HepG2 (cell line): ENCODE results near the gene AHCYL1. TPM values are rescaled to one million over a fixed set of nuclear protein-coding genes. Genes with fewer than 3 reads are reported as not detected.
A peak's percentile ranks its signal among the peaks of the same experiment; 100 is the strongest.

Source experiments
- ATAC-seq: fragments of 200-7000 bp; cut with Tn5 transposase; 3 replicates; pipeline ENCODE4 v1.9.1; 2020; ENCODE audit warnings: mild to moderate bottlenecking, moderate library complexity
- BruUV-seq: library from RNA; stranded (reverse); fragments of 400-500 nt; replicated peaks from 2 replicates; lab custom pipeline; 2021; lab: Mats Ljungman, UMichigan
- CTCF ChIA-PET: fragments of 300-600 bp; formaldehyde crosslinking; extraction: SDS; loops from one replicate; lab custom pipeline; 2021; ENCODE audit warnings: low total read pairs, inconsistent platforms, low intra/inter-chr PET ratio; lab: Yijun Ruan, JAX
- POLR2A ChIA-PET: fragments of 350-600 bp; sonication (Branson Sonifier 250); formaldehyde crosslinking; loops from one replicate; lab custom pipeline; 2020; ENCODE audit warnings: antibody characterized with exemption, inconsistent platforms; lab: Yijun Ruan, JAX
- DNase-seq: peaks from one replicate; pipeline ENCODE4 v3.0.0-alpha.2; 2015; ENCODE audit warnings: low spot score
- FAIRE-seq: peaks from 3 replicates; lab custom pipeline; 2011; peaks lifted over from hg19 to GRCh38; lab: Jason Lieb, UNC
- H2AFZ ChIP-seq: one replicate; pipeline ENCODE4 v1.6.1; 2011; ENCODE audit warnings: low read length, inconsistent platforms
- H3K27ac ChIP-seq: fragments of 300-600 bp; 3 replicates; pipeline ENCODE4 v1.8.0; 2011; ENCODE audit warnings: mixed run types, mild to moderate bottlenecking, mixed read lengths, low read length, inconsistent platforms; ENCODE audit not compliant: insufficient read depth; ENCODE audit errors: extremely low read length
- H3K27me3 ChIP-seq, 2 experiments: fragments of 200-600 bp in 1 of 2; 2 replicates in 1 of 2; 3 replicates in 1 of 2; pipeline versions ENCODE4 v1.6.0 to v1.8.0; 2011; ENCODE audit warnings: low read length in 2 of 2, mild to moderate bottlenecking in 2 of 2, moderate library complexity in 2 of 2, inconsistent platforms in 1 of 2; ENCODE audit not compliant: insufficient read depth in 2 of 2, control insufficient read depth in 1 of 2
- H3K36me3 ChIP-seq, 2 experiments: fragments of 200-600 bp in 1 of 2; replicated peaks in 1 of 2; 2 replicates in 1 of 2; 3 replicates in 1 of 2; pipeline versions ENCODE4 v1.5.1 to v1.8.0; 2011; ENCODE audit warnings: low read length in 2 of 2, inconsistent platforms in 1 of 2; ENCODE audit not compliant: insufficient read depth in 2 of 2, control insufficient read depth in 1 of 2
- H3K4me1 ChIP-seq: 2 replicates; pipeline ENCODE4 v1.5.1; 2012; ENCODE audit warnings: low read length, inconsistent platforms; ENCODE audit not compliant: insufficient read depth
- H3K4me2 ChIP-seq: 2 replicates; pipeline ENCODE4 v1.6.0; 2011; ENCODE audit warnings: low read depth, low read length, inconsistent platforms
- H3K4me3 ChIP-seq, 3 experiments: fragments of 200-600 bp in 1 of 3; sonication (generic), shearing (Covaris generic) in 1 of 3; replicated peaks in 1 of 3; 2 replicates each; pipeline ENCODE4 v1.5.1; 2011 to 2016; ENCODE audit warnings: low read length in 3 of 3, inconsistent platforms in 2 of 3, low read depth in 2 of 3, mild to moderate bottlenecking in 2 of 3, control low read depth in 1 of 3, mixed read lengths in 1 of 3; ENCODE audit not compliant: insufficient read depth in 1 of 3
- H3K79me2 ChIP-seq: one replicate; pipeline ENCODE4 v1.6.1; 2011; ENCODE audit warnings: low read length, inconsistent platforms; ENCODE audit not compliant: insufficient read depth
- H3K9ac ChIP-seq: 2 replicates; pipeline ENCODE4 v1.6.0; 2011; ENCODE audit warnings: mild to moderate bottlenecking, low read depth, low read length, inconsistent platforms; ENCODE audit not compliant: insufficient read depth
- H3K9me3 ChIP-seq: 2 replicates; pipeline ENCODE4 v1.5.1; 2012; ENCODE audit warnings: mild to moderate bottlenecking, low read length
- H4K20me1 ChIP-seq: 2 replicates; pipeline ENCODE4 v1.6.0; 2011; ENCODE audit warnings: inconsistent platforms, mild to moderate bottlenecking, low read length, moderate library complexity; ENCODE audit not compliant: insufficient read depth
- CEBPB ChIP-seq: IDR thresholded peaks from 2 replicates; pipeline ENCODE4 v1.6.1; 2011; ENCODE audit warnings: low read depth, low read length, improper control_type of control experiment, borderline replicate concordance
- ISL2 ChIP-seq: sonication (generic); formaldehyde crosslinking; IDR thresholded peaks from 2 replicates; pipeline ENCODE4 v1.5.0; 2020; ENCODE audit warnings: missing genetic modification reagents
- KDM1A ChIP-seq: IDR thresholded peaks from 2 replicates; pipeline ENCODE4 v1.6.1; 2016; ENCODE audit warnings: missing compliant biosample characterization
- MEF2D ChIP-seq: sonication (generic); formaldehyde crosslinking; IDR thresholded peaks from 2 replicates; pipeline ENCODE4 v1.5.1; 2020; ENCODE audit warnings: mild to moderate bottlenecking, missing genetic modification reagents
- NFYC ChIP-seq: IDR thresholded peaks from 2 replicates; pipeline ENCODE4 v1.6.1; 2016; ENCODE audit warnings: missing genetic modification reagents, missing compliant biosample characterization
- RCOR2 ChIP-seq: IDR thresholded peaks from 2 replicates; pipeline ENCODE4 v1.6.1; 2016; ENCODE audit warnings: missing biosample characterization, missing genetic modification reagents
- SETDB1 ChIP-seq: sonication (generic); formaldehyde crosslinking; IDR thresholded peaks from 2 replicates; pipeline ENCODE4 v1.5.1; 2020; ENCODE audit warnings: missing genetic modification reagents, mild to moderate bottlenecking, borderline replicate concordance
- SOX13 ChIP-seq, 3 experiments: fragments of 450-650 bp in 1 of 3; sonication (generic) in 1 of 3; formaldehyde crosslinking in 1 of 3; IDR thresholded peaks in 2 of 3; conservative IDR thresholded peaks in 1 of 3; 2 replicates each; pipeline versions ENCODE4 v1.5.0 to v1.6.1; 2016 to 2020; ENCODE audit warnings: antibody characterized with exemption in 1 of 3, mild to moderate bottlenecking in 1 of 3, missing compliant biosample characterization in 1 of 3, missing genetic modification reagents in 1 of 3, moderate library complexity in 1 of 3
- SOX6 ChIP-seq, 2 experiments: fragments of 450-650 bp in 1 of 2; sonication (generic) in 1 of 2; formaldehyde crosslinking in 1 of 2; IDR thresholded peaks; 2 replicates each; pipeline versions ENCODE4 v1.4.0 to v1.6.1; 2017 to 2020; ENCODE audit warnings: antibody characterized with exemption in 1 of 2, mild to moderate bottlenecking in 1 of 2, missing genetic modification reagents in 1 of 2
- ZMYM4 ChIP-seq: sonication (generic); formaldehyde crosslinking; IDR thresholded peaks from 2 replicates; pipeline ENCODE4 v1.8.1; 2023; ENCODE audit warnings: mild to moderate bottlenecking, missing genetic modification reagents
- ZNF251 ChIP-seq: sonication (generic); formaldehyde crosslinking; IDR thresholded peaks from 2 replicates; pipeline ENCODE4 v1.9.0; 2021; ENCODE audit warnings: mild to moderate bottlenecking, missing genetic modification reagents
- ZNF460 ChIP-seq: sonication (generic); formaldehyde crosslinking; IDR thresholded peaks from 2 replicates; pipeline ENCODE4 v1.5.1; 2020; ENCODE audit warnings: missing genetic modification reagents, mild to moderate bottlenecking, borderline replicate concordance
- WGBS: methylation state at CpG from one replicate; pipeline ENCODE4 v1.1.6; 2017; ENCODE audit warnings: low lambda C conversion rate; 5-methylcytosine and 5-hydroxymethylcytosine counted together
- in situ Hi-C: cut with HindIII; loops from 2 replicates; pipeline ENCODE4 v1.10.0; 2017; ENCODE audit warnings: low pct_unique_long_range_greater_than_20kb; ENCODE audit not compliant: extremely low pct_ligation_motif_present
- intact Hi-C: fragments of 100-400 bp; cut with micrococcal nuclease; formaldehyde crosslinking; loops from one replicate; pipeline ENCODE4 v1.10.0; 2022; ENCODE audit not compliant: unreplicated experiment
- polyA plus RNA-seq, 8 experiments: library from polyadenylated mRNA; depleted of rRNA in 3 of 8; stranded (reverse) in 7 of 8; unstranded in 1 of 8; fragments of >200 nt; fragmentation: Illumina TruSeq in 4 of 8; extraction: Trizol in 4 of 8; gene quantifications; 2 replicates each; pipeline versions ENCODE4 v1.2.1 to v1.2.3, GENCODE V29; 2011 to 2016; ENCODE audit warnings: low read depth in 4 of 8, missing spikeins in 1 of 8, mixed read lengths in 1 of 8; ENCODE audit not compliant: insufficient read depth in 1 of 8
- total RNA-seq, 5 experiments: library from RNA; depleted of rRNA; stranded (reverse); fragments of >200 nt; fragmentation: Illumina TruSeq; extraction: Trizol; gene quantifications; 2 replicates each; pipeline ENCODE4 v1.2.3, GENCODE V29; 2016; ENCODE audit warnings: low read depth in 1 of 5
- TF ChIP-seq, protein P1 (sequence below): sonication (generic); formaldehyde crosslinking; IDR thresholded peaks from 2 replicates; pipeline ENCODE4 v1.4.0; 2020; ENCODE audit warnings: missing genetic modification reagents
- TF ChIP-seq, protein P2 (sequence below), 2 experiments: sonication (generic) in 1 of 2; formaldehyde crosslinking in 1 of 2; IDR thresholded peaks; 2 replicates each; pipeline versions ENCODE4 v1.5.1 to v1.6.1; 2011 to 2020; ENCODE audit warnings: borderline replicate concordance in 1 of 2, low read depth in 1 of 2, low read length in 1 of 2, mild to moderate bottlenecking in 1 of 2, missing genetic modification reagents in 1 of 2, moderate library complexity in 1 of 2

AHCYL1 gene
- total and polyA plus RNA-seq, 2 of the 13 experiments (the other 11 are each of a cell fraction or from before 2014, with no cell fraction given): 40.9 to 76.3 TPM

- BruUV-seq: no TSS peak
- ATAC-seq (no peak), DNase-seq (peak; percentile 46), FAIRE-seq (no peak)
- H4K20me1 ChIP-seq: no peaks in the 10 kb centered on the region
- H3K27me3 ChIP-seq: no peaks in the 10 kb centered on the region
- ChIA-PET CTCF (interaction anchor here (3.3 kb wide), 1 partner anchor 18 kb away, joined by 17 read pairs; no protein-coding TSS in a partner anchor), POLR2A (interaction anchor here (7.1 kb wide), 1 partner anchor 18 kb away, joined by 34 read pairs; no protein-coding TSS in a partner anchor)
- 47% methylated on average over 9 of the region's 9 CpGs for WGBS
- no peak overlapping the region for H3K27ac ChIP-seq
- no peak overlapping the region for H3K4me2 ChIP-seq
- H3K9me3 ChIP-seq: peaks cover 15% of the 10 kb centered on the region
- H3K79me2 ChIP-seq: no peaks in the 10 kb centered on the region
- H3K4me1 ChIP-seq: peaks cover 74% of the 10 kb centered on the region
- intact Hi-C loops: no loop called here
- no peak overlapping the region for H3K9ac ChIP-seq
- in situ Hi-C loops: no loop called here
- H2AFZ ChIP-seq: no peak overlapping the region
- H3K4me3 ChIP-seq: no peak overlapping the region
- H3K36me3 ChIP-seq: no peaks in the 10 kb centered on the region
- TF ChIP-seq CEBPB (peak; percentile 28; the same call in 1 of the 2 replicates), ZNF251 (no peak), SOX13 (IDR thresholded peaks at IDR 0.05) (0 out of 2 replicates have a peak, but pooled peaks have one; percentile 12), SOX13 (CRISPR knock-in tag; conservative IDR thresholded peaks at IDR 0.05 in 1 of 2, IDR thresholded peaks at IDR 0.05 in 1 of 2) (peak in 1 of 2 experiments; percentile 65; a peak in 2 of 4 replicates), RCOR2 (CRISPR knock-in tag) (peak; percentile 83; the same call in 1 of the 2 replicates), ISL2 (CRISPR knock-in tag) (0 out of 2 replicates have a peak, but pooled peaks have one; percentile 29), ZMYM4 (CRISPR knock-in tag) (peak; percentile 54; the same call in 1 of the 2 replicates), ZNF460 (CRISPR knock-in tag) (no peak), MEF2D (CRISPR knock-in tag) (peak; percentile 25; the same call in 1 of the 2 replicates), KDM1A (CRISPR knock-in tag) (peak; percentile 94), SOX6 (IDR thresholded peaks at IDR 0.05) (no peak), SOX6 (CRISPR knock-in tag; IDR thresholded peaks at IDR 0.05) (peak; percentile 81), SETDB1 (CRISPR knock-in tag) (peak; percentile 88), NFYC (CRISPR knock-in tag) (no peak)
- TF ChIP-seq, protein P1, sequence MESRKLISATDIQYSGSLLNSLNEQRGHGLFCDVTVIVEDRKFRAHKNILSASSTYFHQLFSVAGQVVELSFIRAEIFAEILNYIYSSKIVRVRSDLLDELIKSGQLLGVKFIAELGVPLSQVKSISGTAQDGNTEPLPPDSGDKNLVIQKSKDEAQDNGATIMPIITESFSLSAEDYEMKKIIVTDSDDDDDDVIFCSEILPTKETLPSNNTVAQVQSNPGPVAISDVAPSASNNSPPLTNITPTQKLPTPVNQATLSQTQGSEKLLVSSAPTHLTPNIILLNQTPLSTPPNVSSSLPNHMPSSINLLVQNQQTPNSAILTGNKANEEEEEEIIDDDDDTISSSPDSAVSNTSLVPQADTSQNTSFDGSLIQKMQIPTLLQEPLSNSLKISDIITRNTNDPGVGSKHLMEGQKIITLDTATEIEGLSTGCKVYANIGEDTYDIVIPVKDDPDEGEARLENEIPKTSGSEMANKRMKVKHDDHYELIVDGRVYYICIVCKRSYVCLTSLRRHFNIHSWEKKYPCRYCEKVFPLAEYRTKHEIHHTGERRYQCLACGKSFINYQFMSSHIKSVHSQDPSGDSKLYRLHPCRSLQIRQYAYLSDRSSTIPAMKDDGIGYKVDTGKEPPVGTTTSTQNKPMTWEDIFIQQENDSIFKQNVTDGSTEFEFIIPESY: peak; percentile 98
- TF ChIP-seq, protein P2, sequence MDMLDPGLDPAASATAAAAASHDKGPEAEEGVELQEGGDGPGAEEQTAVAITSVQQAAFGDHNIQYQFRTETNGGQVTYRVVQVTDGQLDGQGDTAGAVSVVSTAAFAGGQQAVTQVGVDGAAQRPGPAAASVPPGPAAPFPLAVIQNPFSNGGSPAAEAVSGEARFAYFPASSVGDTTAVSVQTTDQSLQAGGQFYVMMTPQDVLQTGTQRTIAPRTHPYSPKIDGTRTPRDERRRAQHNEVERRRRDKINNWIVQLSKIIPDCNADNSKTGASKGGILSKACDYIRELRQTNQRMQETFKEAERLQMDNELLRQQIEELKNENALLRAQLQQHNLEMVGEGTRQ (IDR thresholded peaks at IDR 0.05; ENCODE audit: low read depth, low read length): peak; percentile 45
- TF ChIP-seq, protein P2 (CRISPR knock-in tag; IDR thresholded peaks at IDR 0.05; ENCODE audit: borderline replicate concordance): no peak
Measured at GRCh38 chr1:109978761-109979488, 5.6 kb upstream of the AHCYL1 start.
